Gastroesophageal sphincter (tissue), 3 donors: ENCODE measurements around the gene SYT7.

Source experiments
- CTCF ChIP-seq, 4 experiments: fragments of 200-600 bp in 2 of 4; fragments of 450-650 bp in 2 of 4; sonication (generic) in 1 of 4; IDR thresholded peaks; one replicate each; pipeline ENCODE4 v1.5.1; 2017 to 2019; ENCODE audit warnings: antibody characterized with exemption in 4 of 4, mild to moderate bottlenecking in 2 of 4, moderate library complexity in 2 of 4
- POLR2A ChIP-seq, 2 donors: fragments of 450-650 bp; IDR thresholded peaks; one replicate each; pipeline ENCODE4 v1.6.1; 2017; ENCODE audit warnings: antibody characterized with exemption in 2 of 2, mild to moderate bottlenecking in 2 of 2, moderate library complexity in 1 of 2

DNA sequence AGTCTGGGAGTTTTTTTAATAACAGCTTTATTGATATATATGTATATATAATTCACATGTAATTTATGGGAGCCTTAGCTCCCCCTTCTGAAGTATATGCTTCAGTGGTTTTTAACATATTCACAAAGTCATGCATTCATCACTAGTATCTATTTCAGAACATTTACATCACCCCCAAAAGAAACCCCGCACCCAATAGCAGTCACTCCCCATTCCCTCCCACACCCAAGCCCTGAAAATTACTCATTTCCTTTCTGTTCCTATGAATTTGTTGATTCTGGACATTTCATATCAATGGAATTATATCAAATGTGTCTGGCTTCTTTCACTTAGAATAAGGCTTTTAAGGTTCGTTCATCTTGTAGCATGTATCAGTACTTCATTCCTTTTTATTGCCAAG is 35.6 kb upstream of the SYT7 start:
- TF ChIP-seq CTCF (IDR thresholded peaks at IDR 0.05) (no peak), POLR2A (IDR thresholded peaks at IDR 0.05) (no peak)
